GM18520 (cell line): ENCODE results near the gene JPT2.
A peak's percentile ranks its signal among the peaks of the same experiment; 100 is the strongest.

Source experiments
- ATAC-seq: cut with Tn5 transposase; IDR thresholded peaks from one replicate; pipeline ENCODE4 v1.9.1; 2021; ENCODE audit not compliant: unreplicated experiment

JPT2 gene, protein sequence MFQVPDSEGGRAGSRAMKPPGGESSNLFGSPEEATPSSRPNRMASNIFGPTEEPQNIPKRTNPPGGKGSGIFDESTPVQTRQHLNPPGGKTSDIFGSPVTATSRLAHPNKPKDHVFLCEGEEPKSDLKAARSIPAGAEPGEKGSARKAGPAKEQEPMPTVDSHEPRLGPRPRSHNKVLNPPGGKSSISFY

DNA sequence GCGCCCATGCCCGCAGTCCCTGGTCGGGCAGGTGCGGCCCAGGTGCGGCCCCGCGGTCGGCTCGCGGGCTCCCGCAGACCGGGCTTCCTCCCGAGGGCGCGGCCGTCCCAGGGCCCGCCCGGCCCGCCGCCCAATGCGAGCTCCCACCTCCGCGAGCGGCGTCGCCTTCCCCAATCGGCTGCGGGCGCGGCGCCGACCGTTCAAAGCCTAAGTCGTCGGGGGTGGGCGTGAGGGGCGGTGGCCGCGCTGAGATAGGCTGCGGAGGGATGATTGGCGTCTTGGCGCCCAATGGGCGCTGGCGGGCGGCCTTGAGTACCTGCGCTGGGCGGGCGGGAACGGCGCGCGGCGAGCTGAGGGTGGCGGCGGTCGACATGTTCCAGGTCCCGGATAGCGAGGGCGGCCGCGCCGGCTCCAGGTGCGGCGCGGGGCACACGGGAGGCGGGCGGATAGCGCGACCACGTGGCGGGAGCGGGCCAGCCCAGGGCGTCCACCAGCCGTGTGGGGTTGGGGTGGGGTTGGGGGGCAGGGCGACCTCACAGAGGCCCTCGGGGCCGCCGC lies at the start of gene JPT2:
Gene JPT2 (plus strand): TSS at position 338 of the 558 bp plus-strand sequence. CDS start 34 bp downstream, at position 372.
- peak; percentile 92 for ATAC-seq

DNA sequence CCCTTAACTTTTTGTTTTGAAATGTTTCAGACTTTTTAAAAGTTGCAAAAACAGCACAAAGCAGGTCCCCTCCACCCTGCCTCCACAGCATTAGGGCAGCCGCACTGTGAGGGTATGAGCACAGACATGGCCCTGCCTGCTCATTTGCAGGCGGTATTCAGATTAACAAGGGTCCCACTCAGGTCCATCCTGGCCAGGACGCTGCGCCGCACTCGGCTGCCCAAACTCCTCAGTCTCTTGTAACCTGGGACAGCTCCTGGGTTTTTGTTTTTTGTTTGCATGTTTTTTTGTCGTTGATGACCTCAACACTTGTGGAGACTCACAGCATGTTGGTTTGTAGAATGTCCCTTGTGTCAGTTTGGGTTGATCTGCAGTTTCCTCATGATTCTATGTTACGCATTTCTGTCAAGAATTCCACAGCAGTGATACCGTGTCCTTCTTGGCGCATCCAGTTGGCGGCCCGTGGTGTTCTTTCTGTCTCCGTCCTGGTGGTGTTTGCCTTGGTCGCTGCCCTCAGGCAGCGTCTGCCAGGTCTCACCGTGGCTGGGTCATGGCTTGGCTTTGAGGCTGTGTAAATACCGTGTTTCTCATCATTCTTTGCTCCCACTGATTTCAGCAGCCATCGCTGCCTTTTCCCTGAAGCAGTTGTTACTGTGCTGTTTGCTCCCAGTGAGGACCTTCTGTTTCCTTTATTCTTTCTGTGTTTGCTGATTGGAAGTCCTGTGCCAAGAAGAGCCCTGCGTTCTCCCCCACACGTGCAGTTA lies 47.4 kb upstream of the JPT2 start:
- ATAC-seq: no peak

DNA sequence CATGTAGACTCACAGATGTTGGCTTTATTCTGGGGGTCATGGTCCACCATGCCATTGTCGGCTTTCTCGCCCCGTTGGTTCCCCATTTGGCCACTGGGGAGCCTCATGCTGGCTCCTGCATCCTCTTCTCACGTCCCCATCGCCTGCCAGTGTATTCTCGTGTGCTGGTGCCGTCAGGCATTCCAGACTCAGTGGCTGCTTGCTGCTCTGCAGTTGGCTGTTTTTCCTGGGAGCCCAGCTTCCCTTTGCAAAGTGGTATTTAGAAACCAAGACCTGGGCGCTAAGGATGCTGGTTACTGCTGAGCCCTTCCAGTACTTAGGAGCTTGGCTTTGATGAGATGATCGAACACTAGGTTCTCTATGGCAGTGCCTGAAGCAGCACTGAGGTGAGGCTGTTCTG lies 46.8 kb upstream of the JPT2 start:
- ATAC-seq: no peak

GRCh38 chr16:1631931-1632637 lies 46.0 kb upstream of the JPT2 start:
- ATAC-seq: no peak

DNA sequence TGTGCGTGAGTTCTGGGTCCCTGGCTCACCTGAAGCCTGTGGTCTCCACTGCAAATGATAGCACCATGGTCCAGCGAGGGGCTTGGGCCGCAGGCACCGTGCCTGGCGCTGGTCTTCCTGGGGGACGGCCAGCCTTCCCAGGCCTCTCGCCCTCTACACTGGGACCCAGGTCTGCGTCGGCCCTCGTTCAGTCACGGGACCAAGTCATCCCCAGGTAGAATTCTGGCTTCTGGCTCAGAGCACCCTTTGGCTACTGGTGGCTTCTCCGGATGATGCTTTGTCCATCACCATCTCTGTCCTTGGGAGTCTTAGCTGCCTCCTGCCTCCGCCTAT lies 45.5 kb upstream of the JPT2 start:
- no peak for ATAC-seq

DNA sequence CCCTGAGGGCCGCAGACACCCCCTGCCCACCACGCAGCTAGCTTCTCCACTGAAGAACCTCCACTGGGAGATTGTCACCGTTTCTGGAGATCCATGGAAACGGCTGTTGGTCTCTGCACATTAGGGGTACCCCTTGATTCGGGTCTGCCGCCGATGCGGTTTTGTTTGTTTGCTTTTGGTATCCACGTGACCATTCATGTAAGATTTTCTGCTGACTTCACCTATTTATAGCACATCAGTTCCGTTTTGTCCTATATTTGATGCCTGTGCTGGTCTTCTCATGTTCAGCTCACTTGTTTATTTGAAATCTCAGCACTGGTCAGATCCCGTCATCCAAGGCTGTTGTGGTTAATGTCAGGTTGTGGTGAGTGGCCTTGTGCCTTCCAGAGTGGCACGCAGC lies 44.8 kb upstream of the JPT2 start:
- ATAC-seq: no peak

GRCh38 chr16:1634541-1634940 lies 43.5 kb upstream of the JPT2 start:
- ATAC-seq: no peak

GRCh38 chr16:1635070-1635469 lies 43.0 kb upstream of the JPT2 start:
- no peak for ATAC-seq

GRCh38 chr16:1637526-1637925 lies 40.6 kb upstream of the JPT2 start:
- ATAC-seq: no peak

GRCh38 chr16:1638757-1639156 lies 39.3 kb upstream of the JPT2 start:
- no peak for ATAC-seq

- ATAC-seq: no peak
These were observed 38.8 kb upstream of the JPT2 start for GRCh38 chr16:1639282-1639681.

- ATAC-seq: no peak
These were observed 38.2 kb upstream of the JPT2 start for GRCh38 chr16:1639860-1640259.

- no peak for ATAC-seq
These were observed 37.7 kb upstream of the JPT2 start for GRCh38 chr16:1640261-1640941.

DNA sequence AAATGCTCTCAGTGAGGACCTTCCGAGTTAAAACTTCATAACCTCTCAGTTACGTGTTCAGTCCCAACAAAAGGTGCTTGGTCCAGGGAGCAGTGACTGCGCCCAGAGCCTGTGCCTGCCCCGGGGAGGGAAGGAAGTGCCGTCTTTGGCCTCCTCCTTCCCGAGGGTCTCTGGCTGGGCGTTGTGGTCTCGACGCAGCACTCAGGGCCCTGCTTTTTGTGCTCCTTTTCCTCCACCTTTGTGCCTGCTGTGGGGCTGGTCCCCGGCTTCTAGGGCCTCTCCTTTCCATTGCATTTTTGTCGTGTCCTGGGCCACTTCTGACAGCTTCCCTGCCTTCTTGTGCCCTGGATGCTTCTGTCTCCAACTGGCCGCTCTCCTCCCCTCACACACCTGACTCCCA lies 36.8 kb upstream of the JPT2 start:
- ATAC-seq: no peak

DNA sequence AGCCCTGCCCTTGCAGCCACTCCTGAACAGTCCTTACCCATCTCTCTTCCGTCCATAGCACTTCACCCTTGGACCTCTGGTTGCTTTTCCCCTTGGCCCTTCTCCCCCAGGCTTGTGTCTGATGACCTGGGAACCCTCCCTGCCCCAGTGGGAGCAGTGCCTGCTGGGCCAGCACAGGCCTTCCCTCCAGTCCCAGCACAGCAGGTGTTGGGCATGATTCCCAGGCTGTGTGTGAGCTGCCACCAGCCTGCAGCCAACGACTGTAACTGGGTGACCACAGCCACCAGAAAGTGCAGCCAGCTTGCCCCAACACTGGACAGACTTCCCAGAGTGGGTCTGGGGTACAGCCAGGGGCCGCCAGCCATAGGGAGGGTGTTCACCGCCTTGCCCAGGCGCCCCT lies 35.9 kb upstream of the JPT2 start:
- no peak for ATAC-seq

- no peak for ATAC-seq
These were observed 35.3 kb upstream of the JPT2 start for GRCh38 chr16:1642753-1643152.

DNA sequence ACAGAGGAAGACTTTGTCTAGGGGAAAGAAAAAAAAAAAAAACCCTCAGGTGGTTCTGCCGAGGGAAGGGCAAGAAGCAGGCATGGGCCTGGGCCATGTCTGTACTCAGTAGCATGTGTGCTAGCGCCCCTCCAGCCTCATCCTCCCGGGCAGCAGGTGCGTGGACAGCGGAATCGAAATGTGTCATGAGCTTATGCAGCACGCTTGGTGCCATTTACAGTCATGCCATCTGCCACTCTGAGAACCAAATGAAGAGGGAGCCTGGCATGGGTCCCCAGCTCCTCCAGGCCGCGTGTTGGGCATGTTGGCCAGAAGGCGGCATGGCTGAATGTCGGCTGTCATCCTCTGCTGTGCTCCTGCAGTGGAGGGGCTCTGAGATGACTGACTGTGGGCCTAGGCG lies 34.6 kb upstream of the JPT2 start:
- ATAC-seq: no peak

- ATAC-seq: no peak
These were observed 32.1 kb upstream of the JPT2 start for GRCh38 chr16:1645914-1646525.

GRCh38 chr16:1647856-1648255 lies 30.2 kb upstream of the JPT2 start:
- ATAC-seq: no peak

DNA sequence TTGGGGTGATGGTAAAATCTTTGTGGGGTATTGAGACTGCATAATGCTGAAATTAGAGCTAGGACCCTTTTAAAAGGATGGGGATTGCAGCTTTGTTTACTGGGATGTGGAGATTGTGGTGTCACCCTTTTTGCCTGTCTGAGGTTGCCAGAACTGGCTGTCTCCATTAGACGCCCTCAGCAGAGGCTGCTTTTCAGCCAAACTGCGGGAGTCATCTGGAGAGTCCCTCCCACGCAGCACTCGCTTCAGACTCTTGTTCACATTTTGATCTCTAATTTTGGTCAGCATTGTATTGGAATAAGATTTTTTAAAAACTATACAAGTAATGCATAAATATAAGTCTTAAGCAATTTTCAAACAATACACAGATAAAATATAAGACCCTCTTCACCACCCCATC lies 27.9 kb upstream of the JPT2 start:
- ATAC-seq: no peak
